Inferior parietal cortex (tissue), 1 donor: ENCODE measurements around the gene COL4A1.

Experiments used
- DNase-seq: peaks from one replicate; pipeline ENCODE4 v3.0.0-alpha.2; 2016; ENCODE audit errors: extremely low spot score

COL4A1 gene

DNA sequence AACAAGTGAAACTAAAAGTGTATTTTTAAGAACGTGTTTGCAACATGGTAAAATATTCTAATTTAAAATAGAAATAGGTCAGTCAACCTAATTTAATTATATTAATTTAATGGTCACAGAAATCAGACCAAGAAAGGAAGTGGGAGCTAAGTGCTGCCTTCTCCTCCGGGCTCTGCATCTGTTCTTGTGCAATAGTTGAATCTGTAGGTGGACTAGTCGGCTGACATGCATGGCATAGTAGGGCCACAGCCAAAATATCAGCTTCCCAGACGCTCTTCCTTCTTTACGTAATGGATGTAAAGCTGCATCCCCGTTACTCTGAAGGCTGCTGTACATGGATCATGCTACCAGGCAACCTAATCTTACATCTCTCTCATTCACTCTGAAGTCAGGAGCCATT lies 47.3 kb downstream of the COL4A1 start:
- DNase-seq: no peak

DNA sequence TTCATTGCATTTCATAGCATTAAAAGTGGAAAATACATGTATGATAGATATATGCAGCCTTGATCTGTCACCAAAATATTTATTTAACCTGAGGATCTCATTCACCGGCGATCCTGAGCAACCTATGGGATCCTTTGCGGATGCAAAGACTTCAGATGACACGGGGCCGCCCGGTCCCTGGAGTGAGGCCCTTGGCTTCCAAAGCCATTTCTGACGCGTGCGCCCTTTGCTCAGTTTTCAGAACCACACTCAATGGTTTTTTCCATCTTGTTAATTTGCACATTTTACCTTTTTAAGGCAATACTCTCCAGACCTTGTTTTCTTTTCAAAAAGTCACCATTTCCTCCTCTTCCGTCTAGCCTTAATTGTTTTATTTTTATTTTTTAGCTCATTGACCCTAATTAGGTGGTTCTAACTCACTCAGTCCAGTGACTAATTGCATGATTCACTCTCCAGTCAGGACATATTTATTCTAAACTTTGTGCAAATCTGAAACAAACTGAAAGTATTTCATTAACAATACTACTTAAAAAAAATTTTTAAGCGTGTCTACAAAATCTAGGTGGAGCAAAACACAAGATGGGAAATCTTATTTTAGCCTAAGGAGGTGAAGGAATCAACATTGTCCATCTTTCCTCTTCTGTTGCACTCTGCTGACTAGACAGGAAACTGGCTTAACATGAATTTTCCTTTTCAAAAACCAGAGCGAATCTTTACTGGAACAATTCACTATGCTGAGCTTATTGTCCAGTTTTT lies 47.9 kb downstream of the COL4A1 start:
- DNase-seq: no peak

GRCh38 chr13:110257408-110257807 lies 49.5 kb downstream of the COL4A1 start:
- no peak for DNase-seq

- DNase-seq: no peak
Observed at GRCh38 chr13:110256126-110256905, 50.6 kb downstream of the COL4A1 start.

DNA sequence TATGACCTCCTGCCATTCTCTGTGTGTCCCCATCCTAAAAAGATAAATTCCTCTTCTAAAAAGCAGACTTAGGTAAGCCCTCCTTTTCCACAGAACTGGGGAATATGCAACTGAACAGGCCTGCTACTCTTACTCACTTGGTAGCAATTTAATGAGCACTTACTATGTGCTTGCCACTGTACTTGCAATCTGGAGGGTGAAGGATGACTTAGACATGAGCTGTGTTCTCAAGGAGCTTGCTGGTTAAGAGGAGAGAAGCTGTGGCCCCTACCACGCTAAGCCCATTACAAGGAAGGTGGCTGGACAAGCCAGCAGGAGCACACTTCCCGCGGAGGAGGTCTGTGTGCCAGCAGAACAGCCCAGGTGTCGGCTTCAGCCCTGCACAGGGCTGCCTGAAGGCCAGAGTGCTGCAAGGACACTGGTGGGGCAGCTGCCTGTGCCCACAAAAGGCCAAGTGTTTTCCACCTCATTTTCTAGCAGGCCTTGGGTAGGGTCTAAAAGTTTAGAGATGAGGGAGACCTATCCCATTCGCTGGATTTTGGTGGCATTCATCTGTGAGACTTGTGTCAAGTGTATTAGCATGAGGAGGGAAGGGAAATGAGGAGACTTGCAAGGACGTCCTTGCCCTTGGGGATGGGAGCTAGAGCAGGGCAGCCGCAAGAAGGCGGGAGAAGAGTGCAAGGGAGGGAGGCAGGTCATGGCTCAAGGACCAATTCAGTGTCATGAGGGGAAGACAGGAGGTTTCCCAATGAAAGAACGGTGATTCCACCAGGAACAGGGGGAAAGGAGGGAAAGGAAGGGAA lies 52.0 kb downstream of the COL4A1 start:
- DNase-seq: no peak

GRCh38 chr13:110254151-110254679 lies 52.7 kb downstream of the COL4A1 start:
- no peak for DNase-seq

GRCh38 chr13:110251193-110251819 lies 55.7 kb downstream of the COL4A1 start:
- DNase-seq: no peak

GRCh38 chr13:110250258-110250891 lies 56.6 kb downstream of the COL4A1 start:
- no peak for DNase-seq

DNA sequence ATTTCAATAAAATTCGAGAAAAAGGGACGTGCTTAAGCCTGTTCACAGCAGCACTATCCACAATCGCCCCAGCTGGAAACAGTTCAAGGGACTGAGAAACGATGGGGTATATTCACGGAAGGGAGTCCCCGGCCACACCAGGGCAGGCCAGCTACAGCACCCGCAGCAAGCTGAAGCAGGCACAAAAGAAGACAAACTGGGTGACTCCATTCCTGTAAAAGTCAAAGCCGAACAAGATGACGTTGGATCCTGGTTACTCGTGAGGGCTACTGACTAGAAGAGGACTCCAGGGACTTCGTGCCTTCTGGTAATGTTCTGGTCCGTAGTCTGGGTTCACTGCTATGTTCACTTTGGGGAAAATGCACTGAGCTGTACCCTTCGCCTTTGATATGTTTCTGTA lies 57.6 kb downstream of the COL4A1 start:
- no peak for DNase-seq

DNA sequence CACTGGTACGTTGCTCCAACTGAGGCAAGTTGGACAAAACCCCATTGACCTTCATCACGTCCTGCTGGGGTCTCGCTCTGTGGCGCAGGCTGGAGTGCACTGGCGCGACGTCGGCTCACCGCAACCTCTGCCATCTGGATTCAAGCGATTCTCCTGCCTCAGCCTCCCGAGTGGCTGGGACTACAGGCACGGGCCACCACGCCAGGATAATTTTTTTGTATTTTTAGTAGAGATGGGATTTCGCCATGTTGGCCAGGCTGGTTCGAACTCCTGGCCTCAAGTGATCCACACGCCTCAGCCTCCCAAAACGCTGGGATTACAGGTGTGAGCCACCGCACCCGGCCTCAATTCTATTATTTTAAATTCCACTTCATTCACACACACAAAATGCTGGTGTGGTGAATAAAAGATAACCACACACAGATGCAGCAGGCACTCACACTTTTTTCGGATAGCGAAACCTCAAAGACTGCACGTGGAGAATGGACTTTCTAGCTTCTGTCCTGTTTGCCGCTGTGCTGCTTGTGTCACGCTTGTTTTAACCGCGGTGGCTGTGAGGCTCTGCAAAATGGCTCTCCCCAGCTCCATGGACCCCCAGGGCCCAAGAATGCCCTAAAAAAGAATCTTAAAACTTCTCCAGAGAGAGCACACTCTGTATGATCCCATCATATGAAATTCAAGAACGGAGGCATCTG lies 58.4 kb downstream of the COL4A1 start:
- DNase-seq: no peak

DNA sequence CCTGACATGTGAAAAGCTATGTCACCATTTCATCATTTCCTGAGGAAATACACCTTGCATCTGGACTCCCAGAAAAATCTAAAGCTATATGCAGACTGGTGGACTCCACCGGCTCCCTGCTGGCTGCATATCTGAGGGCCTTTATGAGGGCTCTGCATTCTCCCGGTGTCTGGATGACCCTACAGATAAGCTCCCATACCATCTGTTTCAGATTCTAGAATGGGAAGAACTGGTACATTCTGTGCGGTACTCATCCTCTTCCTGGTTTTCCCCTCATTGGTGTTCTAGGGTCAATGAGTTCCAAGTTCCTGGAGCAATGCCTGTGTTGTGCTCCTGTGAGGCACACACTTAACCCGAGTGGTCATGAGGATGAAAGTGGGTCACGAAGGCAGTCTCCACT lies 60.4 kb downstream of the COL4A1 start:
- DNase-seq: no peak

DNA sequence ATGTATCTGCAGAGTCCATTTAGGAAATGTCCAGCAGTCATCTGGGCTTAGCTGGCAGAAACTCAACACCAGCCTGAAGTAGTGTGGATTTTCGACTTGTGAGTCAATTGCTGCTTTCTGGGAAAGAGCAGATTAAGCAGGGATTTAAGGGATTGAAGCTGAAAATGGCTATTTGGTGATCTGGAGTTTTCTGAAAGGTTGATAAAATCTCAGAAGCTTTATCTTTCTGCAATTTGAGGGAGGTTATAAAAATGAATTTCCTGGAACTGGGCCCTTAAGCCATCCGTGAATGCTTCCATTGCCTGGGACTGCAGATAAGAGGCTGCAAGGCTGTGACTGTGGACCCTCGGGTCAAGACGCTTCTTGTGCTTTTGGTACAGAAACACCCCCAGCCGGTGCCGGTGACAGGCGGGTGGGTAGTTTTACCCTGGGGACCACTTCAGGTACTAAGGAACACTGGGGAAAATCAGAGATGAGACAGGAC lies 61.5 kb downstream of the COL4A1 start:
- DNase-seq: no peak

DNA sequence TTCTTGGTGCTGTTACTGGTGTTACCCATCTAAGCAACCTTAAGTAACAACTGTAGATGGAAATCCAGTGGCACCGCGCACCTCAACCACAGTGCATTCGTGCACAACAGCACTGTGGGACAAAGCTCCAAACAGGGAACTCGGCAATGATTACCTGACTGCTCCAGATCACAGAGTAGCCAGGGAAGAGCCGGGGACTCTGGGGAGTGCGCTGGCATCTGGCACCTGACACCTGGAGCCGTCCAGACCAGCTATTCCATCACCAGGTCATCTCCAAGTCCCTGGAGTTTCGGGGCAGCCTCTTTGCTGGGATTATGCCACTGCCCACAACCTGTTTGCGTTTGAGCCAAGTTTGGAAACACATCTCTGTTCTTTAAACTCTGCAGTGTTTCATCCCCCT lies 62.0 kb downstream of the COL4A1 start:
- no peak for DNase-seq

DNA sequence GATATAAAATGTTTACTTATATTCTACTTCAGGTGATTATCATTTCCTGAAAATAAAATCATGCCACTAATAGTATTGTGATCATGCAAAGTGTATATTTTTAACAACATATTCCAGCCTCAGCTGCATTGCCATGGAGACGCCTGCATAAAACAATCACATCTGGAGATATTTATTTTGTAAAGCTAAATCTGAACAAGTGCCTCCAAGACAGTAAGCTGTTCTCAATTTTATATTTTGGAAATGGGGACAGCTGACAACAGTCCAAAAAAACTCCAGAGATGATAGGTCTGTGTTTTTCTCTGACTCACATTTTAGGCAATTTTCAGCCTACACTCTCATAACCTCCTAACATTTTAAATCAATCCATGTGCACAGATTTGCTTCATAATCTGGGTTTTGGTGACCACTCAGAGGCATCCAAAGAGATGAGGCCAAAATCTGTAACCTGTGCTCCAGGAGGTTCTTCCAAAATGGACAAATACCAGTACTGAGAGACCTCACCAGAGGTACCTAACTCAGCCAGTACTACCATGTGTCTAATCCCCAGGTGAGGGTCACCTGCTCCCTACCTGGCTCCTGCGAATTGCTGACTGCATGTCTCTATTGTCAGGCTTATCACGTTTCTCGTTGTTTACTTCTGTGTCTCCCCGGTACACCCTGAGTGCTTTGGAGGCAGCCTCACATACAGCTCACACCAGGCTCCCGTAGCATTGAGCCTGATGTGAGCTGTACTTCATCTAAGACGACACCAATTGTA lies 62.7 kb downstream of the COL4A1 start:
- DNase-seq: peak; percentile 41

- no peak for DNase-seq
Observed at GRCh38 chr13:110242615-110243014, 64.3 kb downstream of the COL4A1 start.

- DNase-seq: no peak
Observed at GRCh38 chr13:110240943-110241342, 66.0 kb downstream of the COL4A1 start.

- DNase-seq: no peak
Observed at GRCh38 chr13:110240352-110240751, 66.6 kb downstream of the COL4A1 start.

- DNase-seq: no peak
Observed at GRCh38 chr13:110239280-110240125, 67.5 kb downstream of the COL4A1 start.

DNA sequence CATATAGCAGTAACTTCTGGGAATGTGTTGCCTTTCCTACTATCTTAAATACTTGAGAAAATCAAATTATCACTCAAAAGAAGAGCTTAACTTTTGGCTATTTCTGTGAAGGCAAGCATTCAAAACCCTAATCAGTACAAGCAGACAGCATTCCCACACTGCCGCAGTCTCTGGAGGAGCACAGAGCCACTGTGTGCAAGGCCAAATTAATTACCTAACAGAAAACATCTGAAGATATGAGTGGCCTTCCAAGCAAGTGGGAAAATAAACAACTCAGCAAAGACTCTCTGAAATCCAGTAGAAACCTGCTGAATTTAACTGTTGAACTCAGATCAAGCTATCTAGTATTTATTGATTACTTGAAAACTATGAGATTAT lies 68.2 kb downstream of the COL4A1 start:
- DNase-seq: no peak
